T-cell (primary cell): ENCODE measurements around the gene CACNA1G. TPM values are rescaled to one million over a fixed set of nuclear protein-coding genes. Genes with fewer than 3 reads are reported as not detected.

Experiments used
- ATAC-seq, 4 experiments: fragments of 200-7000 bp in 3 of 4; fragments of 150-1000 bp in 1 of 4; cut with Tn5 transposase; replicated peaks in 1 of 4; 1 replicate in 3 of 4; 2 replicates in 1 of 4; pipeline ENCODE4 v1.10.0; 2021; ENCODE audit warnings: moderate library complexity in 3 of 4, mild to moderate bottlenecking in 2 of 4, moderate number of reproducible peaks in 1 of 4
- CTCF ChIA-PET, 2 donors: fragments of 300-600 bp; sonication (Branson Sonifier 250); formaldehyde crosslinking; loops; one replicate each; lab custom pipeline; 2022; ENCODE audit warnings: antibody characterized with exemption in 2 of 2; lab: Charles Lee
- POLR2A ChIA-PET, 2 donors: fragments of 300-600 bp; sonication (Branson Sonifier 250); formaldehyde crosslinking; loops; one replicate each; lab custom pipeline; 2022; ENCODE audit warnings: antibody characterized with exemption in 2 of 2; lab: Charles Lee
- DNase-seq, 35 experiments: peaks; one replicate each; pipeline versions ENCODE4 v3.0.0 to v3.0.0-alpha.2; 2013 to 2023
- H3K27ac ChIP-seq: one replicate; pipeline ENCODE4 v1.5.1; 2013; ENCODE audit warnings: low read length
- H3K27me3 ChIP-seq, 2 experiments: replicated peaks in 1 of 2; 1 replicate in 1 of 2; 2 replicates in 1 of 2; pipeline versions ENCODE4 v1.6.1 to v1.7.0; 2013; ENCODE audit warnings: low read length in 1 of 2, mixed read lengths in 1 of 2; ENCODE audit not compliant: control insufficient read depth in 2 of 2, insufficient read depth in 2 of 2; ENCODE audit errors: extremely low read depth in 1 of 2
- H3K36me3 ChIP-seq, 2 donors: 1 replicate in 1 of 2; 2 replicates in 1 of 2; pipeline versions ENCODE4 v1.6.1 to v1.7.0; 2013; ENCODE audit warnings: low read length in 1 of 2; ENCODE audit not compliant: control insufficient read depth in 2 of 2, insufficient read depth in 1 of 2; ENCODE audit errors: extremely low read depth in 1 of 2
- H3K4me1 ChIP-seq, 2 experiments: 1 replicate in 1 of 2; 2 replicates in 1 of 2; pipeline versions ENCODE4 v1.6.1 to v1.7.0; 2013; ENCODE audit warnings: low read length in 2 of 2, mixed read lengths in 1 of 2; ENCODE audit not compliant: insufficient read depth in 2 of 2, control insufficient read depth in 1 of 2; ENCODE audit errors: extremely low read depth in 1 of 2
- H3K4me3 ChIP-seq, 2 donors: 1 replicate in 1 of 2; 2 replicates in 1 of 2; pipeline versions ENCODE4 v1.5.1 to v1.7.0; 2013; ENCODE audit warnings: mild to moderate bottlenecking in 2 of 2, low read length in 1 of 2, moderate library complexity in 1 of 2; ENCODE audit not compliant: control insufficient read depth in 1 of 2; ENCODE audit errors: extremely low read depth in 1 of 2
- H3K9me3 ChIP-seq: 2 replicates; pipeline ENCODE4 v1.7.0; 2013
- H3K27ac Mint-ChIP-seq, 2 donors: one replicate each; pipeline ENCODE4 v1.8.0; 2020 to 2021; ENCODE audit warnings: mild to moderate bottlenecking in 2 of 2, mixed read lengths in 2 of 2
- H3K27me3 Mint-ChIP-seq, 2 donors: one replicate each; pipeline ENCODE4 v1.8.0; 2021 to 2022; ENCODE audit warnings: mixed read lengths in 2 of 2
- H3K36me3 Mint-ChIP-seq: one replicate; pipeline ENCODE4 v1.8.0; 2021; ENCODE audit warnings: mixed read lengths
- H3K4me1 Mint-ChIP-seq, 3 donors: one replicate each; pipeline ENCODE4 v1.8.0; 2020 to 2022; ENCODE audit warnings: mixed read lengths in 3 of 3, mild to moderate bottlenecking in 1 of 3
- H3K4me3 Mint-ChIP-seq, 3 donors: one replicate each; pipeline ENCODE4 v1.8.0; 2020 to 2022; ENCODE audit warnings: mild to moderate bottlenecking in 3 of 3, mixed read lengths in 3 of 3, moderate library complexity in 3 of 3
- H3K9me3 Mint-ChIP-seq, 3 donors: one replicate each; pipeline ENCODE4 v1.8.0; 2020 to 2022; ENCODE audit warnings: mixed read lengths in 3 of 3
- WGBS: methylation state at CpG from one replicate; pipeline ENCODE4 v1.1.5; 2013; ENCODE audit warnings: missing lambda C conversion rate; ENCODE audit not compliant: insufficient coverage; 5-methylcytosine and 5-hydroxymethylcytosine counted together
- total RNA-seq, 35 experiments: library from RNA in 6 of 35; stranded (reverse) in 6 of 35; fragments of 120-200 nt in 1 of 35; gene quantifications; one replicate each; pipeline versions ENCODE4 v1.2.1 to v1.2.4 and lab custom pipeline; 2013 to 2026

Gene CACNA1G
- total RNA-seq, 5 donors from 2014 or later (not counting 1 experiment from before 2014, with no cell fraction given): not detected

- H3K9me3 ChIP-seq: no peaks in the 10 kb centered on the region
- CTCF ChIA-PET: no interaction called here
- peaks cover 4 to 90% of the 10 kb centered on the region in 2 experiments for H3K27me3 ChIP-seq
- H3K4me1 Mint-ChIP-seq: peaks cover 12 to 21% (median 18%) of the 10 kb centered on the region in 3 donors
- H3K4me3 ChIP-seq: no peak within 1 kb of the TSS
- 8% methylated on average over 18 of the region's 21 CpGs for WGBS
- no peaks in the 10 kb centered on the region for H3K36me3 ChIP-seq
- DNase-seq (no peak), ATAC-seq (peak in 2 of 4 experiments; percentile 30 to 35)
- H3K4me3 Mint-ChIP-seq: peak within 1 kb of the TSS in 1 of 3 donors; percentile 62
- H3K36me3 Mint-ChIP-seq: no peaks in the 10 kb centered on the region
- H3K9me3 Mint-ChIP-seq: no peaks in the 10 kb centered on the region
- H3K27ac ChIP-seq: no peak within 1 kb of the TSS
- no peak within 1 kb of the TSS for H3K27ac Mint-ChIP-seq
- peaks cover 41 to 72% of the 10 kb centered on the region in 2 donors for H3K27me3 Mint-ChIP-seq
- H3K4me1 ChIP-seq: peaks cover 2 to 24% of the 10 kb centered on the region in 2 experiments
- POLR2A ChIA-PET: no interaction called here
Measured at GRCh38 chr17:50532452-50533024, 28.0 kb upstream of the CACNA1G start, which contains the start of gene EPN3. Gene EPN3, plus strand, starts transcription at chr17:50532735. Its CDS starts 3,822 bp downstream, at chr17:50536557.

- ChIA-PET CTCF (no interaction called here), POLR2A (no interaction called here)
- Histone ChIP-seq H3K4me1 (peaks cover 2 to 24% of the 10 kb centered on the region in 2 experiments), H3K4me3 (no peak overlapping the region), H3K27me3 (peaks cover 4 to 87% of the 10 kb centered on the region in 2 experiments), H3K36me3 (no peaks in the 10 kb centered on the region), H3K9me3 (no peaks in the 10 kb centered on the region), H3K27ac (no peak overlapping the region)
- Mint-ChIP-seq H3K4me1 (peaks cover 12 to 21% (median 18%) of the 10 kb centered on the region in 3 donors), H3K27ac (no peak overlapping the region), H3K9me3 (no peaks in the 10 kb centered on the region), H3K4me3 (peak overlapping the region in 1 of 3 donors; percentile 62), H3K36me3 (no peaks in the 10 kb centered on the region), H3K27me3 (peaks cover 41 to 70% of the 10 kb centered on the region in 2 donors)
- ATAC-seq (no peak), DNase-seq (no peak)
- 30% methylated on average over 1 of the region's 5 CpGs for WGBS
Measured at GRCh38 chr17:50533185-50533584, 27.3 kb upstream of the CACNA1G start.

GRCh38 chr17:50533720-50534148 is 26.8 kb upstream of the CACNA1G start:
- Mint-ChIP-seq H3K36me3 (no peaks in the 10 kb centered on the region), H3K27ac (no peak overlapping the region), H3K4me1 (peaks cover 12 to 21% (median 18%) of the 10 kb centered on the region in 3 donors), H3K27me3 (peaks cover 41 to 65% of the 10 kb centered on the region in 2 donors), H3K9me3 (no peaks in the 10 kb centered on the region), H3K4me3 (peak overlapping the region in 1 of 3 donors; percentile 62)
- Histone ChIP-seq H3K9me3 (no peaks in the 10 kb centered on the region), H3K27me3 (peaks cover 4 to 83% of the 10 kb centered on the region in 2 experiments), H3K27ac (no peak overlapping the region), H3K4me1 (peaks cover 2 to 24% of the 10 kb centered on the region in 2 experiments), H3K36me3 (no peaks in the 10 kb centered on the region), H3K4me3 (no peak overlapping the region)
- 6% methylated on average over 16 of the region's 17 CpGs for WGBS
- ATAC-seq (peak in 3 of 4 experiments; percentile 32 to 34 (median 34)), DNase-seq (no peak)
- POLR2A ChIA-PET: no interaction called here
- CTCF ChIA-PET: no interaction called here

GRCh38 chr17:50534222-50534978 is 26.1 kb upstream of the CACNA1G start:
- ChIA-PET CTCF (no interaction called here), POLR2A (no interaction called here)
- H3K4me3 ChIP-seq: no peak overlapping the region
- Mint-ChIP-seq H3K27me3 (peaks cover 37 to 59% of the 10 kb centered on the region in 2 donors), H3K4me1 (peaks cover 12 to 21% (median 18%) of the 10 kb centered on the region in 3 donors), H3K27ac (no peak overlapping the region), H3K4me3 (peak overlapping the region in 1 of 3 donors; percentile 62), H3K36me3 (no peaks in the 10 kb centered on the region), H3K9me3 (no peaks in the 10 kb centered on the region)
- ATAC-seq (peak in 3 of 4 experiments; percentile 34 to 55 (median 38)), DNase-seq (no peak)
- no peak overlapping the region for H3K27ac ChIP-seq
- H3K36me3 ChIP-seq: no peaks in the 10 kb centered on the region
- H3K9me3 ChIP-seq: no peaks in the 10 kb centered on the region
- 49% methylated on average over 19 of the region's 24 CpGs for WGBS
- H3K27me3 ChIP-seq: peaks cover 4 to 79% of the 10 kb centered on the region in 2 experiments
- H3K4me1 ChIP-seq: peaks cover 2 to 24% of the 10 kb centered on the region in 2 experiments

GRCh38 chr17:50534979-50535326 is 25.6 kb upstream of the CACNA1G start:
- H3K4me1 ChIP-seq: peaks cover 2 to 24% of the 10 kb centered on the region in 2 experiments
- Mint-ChIP-seq H3K4me3 (no peak overlapping the region), H3K36me3 (no peaks in the 10 kb centered on the region), H3K9me3 (no peaks in the 10 kb centered on the region), H3K27me3 (peaks cover 31 to 54% of the 10 kb centered on the region in 2 donors), H3K4me1 (peaks cover 12 to 21% (median 18%) of the 10 kb centered on the region in 3 donors), H3K27ac (no peak overlapping the region)
- no peak overlapping the region for H3K27ac ChIP-seq
- CTCF ChIA-PET: no interaction called here
- whole genome bisulfite sequencing: 89% methylated on average over 1 of the region's 2 CpGs
- POLR2A ChIA-PET: no interaction called here
- H3K4me3 ChIP-seq: no peak overlapping the region
- no peak for ATAC-seq
- H3K27me3 ChIP-seq: peaks cover 4 to 77% of the 10 kb centered on the region in 2 experiments
- H3K36me3 ChIP-seq: no peaks in the 10 kb centered on the region
- no peaks in the 10 kb centered on the region for H3K9me3 ChIP-seq
- DNase-seq: no peak

GRCh38 chr17:50535407-50535806 is 25.1 kb upstream of the CACNA1G start:
- Mint-ChIP-seq H3K4me3 (no peak overlapping the region), H3K9me3 (no peaks in the 10 kb centered on the region), H3K27me3 (peaks cover 30 to 49% of the 10 kb centered on the region in 2 donors), H3K36me3 (no peaks in the 10 kb centered on the region), H3K27ac (no peak overlapping the region), H3K4me1 (peaks cover 12 to 21% (median 18%) of the 10 kb centered on the region in 3 donors)
- Histone ChIP-seq H3K27ac (no peak overlapping the region), H3K4me3 (no peak overlapping the region), H3K36me3 (no peaks in the 10 kb centered on the region), H3K27me3 (peaks cover 4 to 73% of the 10 kb centered on the region in 2 experiments), H3K9me3 (no peaks in the 10 kb centered on the region), H3K4me1 (peaks cover 2 to 24% of the 10 kb centered on the region in 2 experiments)
- 79% methylated on average over 2 of the region's 7 CpGs for whole genome bisulfite sequencing
- DNase-seq (no peak), ATAC-seq (no peak)
- CTCF ChIA-PET: interaction anchor here in 1 of 2 donors (0.6 kb wide), 2 partner anchors 52 to 451 kb away, joined by 3 read pairs; no protein-coding TSS in a partner anchor
- POLR2A ChIA-PET: no interaction called here
